Ishikawa (cell line): ENCODE measurements around the gene ST3GAL6.

Source experiments
- MAX ChIP-seq: IDR thresholded peaks from 2 replicates; pipeline ENCODE4 v1.6.1; 2012
- USF1 ChIP-seq: IDR thresholded peaks from 2 replicates; pipeline ENCODE4 v1.6.1; 2012

GRCh38 chr3:98796334-98796733 lies 33.2 kb downstream of the ST3GAL6 start:
- TF ChIP-seq USF1 (no peak), MAX (no peak)
